B cell (primary cell): Measurements from ENCODE around the gene MAPT. TPM values are rescaled to one million over a fixed set of nuclear protein-coding genes. Genes with fewer than 3 reads are reported as not detected.

Source experiments
- ATAC-seq: fragments of 200-7000 bp; cut with Tn5 transposase; one replicate; pipeline ENCODE4 v1.10.0; 2021; ENCODE audit warnings: low read depth, mild to moderate bottlenecking, moderate number of reproducible peaks, moderate library complexity
- CTCF ChIA-PET: fragments of 350-600 bp; sonication (Branson Sonifier 250); formaldehyde crosslinking; loops from one replicate; lab custom pipeline; 2021; ENCODE audit warnings: antibody characterized with exemption, inconsistent platforms; lab: Charles Lee
- POLR2A ChIA-PET: fragments of 350-600 bp; sonication (Branson Sonifier 250); formaldehyde crosslinking; loops from one replicate; lab custom pipeline; 2021; ENCODE audit warnings: antibody characterized with exemption; lab: Charles Lee
- DNase-seq: peaks from one replicate; pipeline ENCODE4 v3.0.0; 2013
- H2AFZ ChIP-seq: 2 replicates; pipeline ENCODE4 v1.6.1; 2012; ENCODE audit warnings: mild to moderate bottlenecking, low read depth, low read length; ENCODE audit not compliant: insufficient read depth, poor library complexity, severe bottlenecking
- H3K27ac ChIP-seq, 2 donors: 1 replicate in 1 of 2; 2 replicates in 1 of 2; pipeline ENCODE4 v1.5.1; 2012 to 2013; ENCODE audit warnings: low read length in 2 of 2, mild to moderate bottlenecking in 2 of 2, moderate library complexity in 1 of 2
- H3K27me3 ChIP-seq, 4 experiments: fragments of 200-600 bp in 1 of 4; sonication (generic) in 1 of 4; replicated peaks in 1 of 4; 1 replicate in 2 of 4; 2 replicates in 2 of 4; pipeline versions ENCODE4 v1.6.1 to v1.7.0; 2013 to 2016; ENCODE audit warnings: low read length in 3 of 4, mild to moderate bottlenecking in 2 of 4, mixed read lengths in 1 of 4, moderate library complexity in 1 of 4; ENCODE audit not compliant: insufficient read depth in 4 of 4, control insufficient read depth in 3 of 4; ENCODE audit errors: control extremely low read depth in 1 of 4
- H3K36me3 ChIP-seq, 2 experiments: replicated peaks in 1 of 2; 1 replicate in 1 of 2; 2 replicates in 1 of 2; pipeline versions ENCODE4 v1.6.1 to v1.7.1; 2013; ENCODE audit warnings: low read length in 1 of 2; ENCODE audit not compliant: insufficient read depth in 2 of 2, control insufficient read depth in 1 of 2; ENCODE audit errors: control extremely low read depth in 1 of 2, extremely low read depth in 1 of 2
- H3K4me1 ChIP-seq, 2 donors: fragments of 200-600 bp in 1 of 2; sonication (generic) in 1 of 2; 1 replicate in 1 of 2; 2 replicates in 1 of 2; pipeline versions ENCODE4 v1.5.1 to v1.6.1; 2013 to 2017; ENCODE audit warnings: low read length in 2 of 2; ENCODE audit not compliant: control insufficient read depth in 2 of 2, insufficient read depth in 2 of 2
- H3K4me2 ChIP-seq: replicated peaks from 2 replicates; pipeline ENCODE3; 2012; ENCODE audit warnings: mild to moderate bottlenecking, low read depth, low read length; ENCODE audit not compliant: poor library complexity, severe bottlenecking
- H3K4me3 ChIP-seq, 5 experiments: fragments of 200-600 bp in 1 of 5; sonication (generic) in 1 of 5; 1 replicate in 3 of 5; 2 replicates in 2 of 5; pipeline versions ENCODE4 v1.5.1 to v1.7.0; 2011 to 2016; ENCODE audit warnings: low read length in 4 of 5, mild to moderate bottlenecking in 4 of 5, low read depth in 2 of 5, control low read depth in 1 of 5, moderate library complexity in 1 of 5; ENCODE audit not compliant: insufficient read depth in 1 of 5; ENCODE audit errors: control extremely low read depth in 1 of 5, extremely low read depth in 1 of 5
- H3K79me2 ChIP-seq: fragments of 200-600 bp; sonication (generic); one replicate; pipeline ENCODE4 v1.6.0; 2016; ENCODE audit warnings: low read length; ENCODE audit not compliant: control insufficient read depth, insufficient read depth
- H3K9ac ChIP-seq: fragments of 200-600 bp; sonication (generic); 2 replicates; pipeline ENCODE4 v1.6.1; 2017; ENCODE audit warnings: mild to moderate bottlenecking, low read length, moderate library complexity
- H3K9me3 ChIP-seq, 3 donors: one replicate each; pipeline versions ENCODE4 v1.6.1 to v1.7.1; 2013; ENCODE audit warnings: low read length in 2 of 3; ENCODE audit not compliant: control insufficient read depth in 2 of 3, insufficient read depth in 1 of 3; ENCODE audit errors: control extremely low read depth in 1 of 3
- H4K20me1 ChIP-seq: 2 replicates; pipeline ENCODE4 v1.6.0; 2012; ENCODE audit warnings: mild to moderate bottlenecking, low read length; ENCODE audit not compliant: insufficient read depth, control insufficient read depth, poor library complexity, severe bottlenecking
- H3K27ac Mint-ChIP-seq: one replicate; pipeline ENCODE4 v1.8.0; 2021; ENCODE audit warnings: mixed read lengths
- H3K27me3 Mint-ChIP-seq: one replicate; pipeline ENCODE4 v1.8.0; 2021; ENCODE audit warnings: mixed read lengths
- H3K4me1 Mint-ChIP-seq: one replicate; pipeline ENCODE4 v1.8.0; 2021; ENCODE audit warnings: mixed read lengths
- H3K4me3 Mint-ChIP-seq: one replicate; pipeline ENCODE4 v1.8.0; 2021; ENCODE audit warnings: mixed read lengths
- H3K9me3 Mint-ChIP-seq: one replicate; pipeline ENCODE4 v1.8.0; 2022; ENCODE audit warnings: mixed read lengths; ENCODE audit not compliant: insufficient read depth
- CTCF ChIP-seq: fragments of 200-600 bp; IDR thresholded peaks from one replicate; pipeline ENCODE4 v1.8.0; 2022; ENCODE audit warnings: antibody characterized with exemption, mild to moderate bottlenecking
- EZH2 ChIP-seq: IDR thresholded peaks from 2 replicates; pipeline ENCODE4 v1.6.1; 2012; ENCODE audit warnings: borderline replicate concordance, low read depth, mild to moderate bottlenecking, moderate library complexity, low read length; ENCODE audit not compliant: insufficient read depth, poor library complexity, severe bottlenecking
- WGBS: methylation state at CpG from one replicate; pipeline ENCODE4 v1.1.5; 2013; ENCODE audit warnings: missing lambda C conversion rate; ENCODE audit not compliant: insufficient coverage; 5-methylcytosine and 5-hydroxymethylcytosine counted together
- intact Hi-C: fragments of 100-400 bp; cut with micrococcal nuclease; formaldehyde crosslinking; loops from one replicate; pipeline ENCODE4 v1.10.0; 2022
- polyA plus RNA-seq: library from polyadenylated mRNA; depleted of rRNA; stranded (reverse); fragments of >200 nt; gene quantifications from 2 replicates; pipeline ENCODE4 v1.2.3, GENCODE V29; 2012
- total RNA-seq, 2 donors: library from RNA; stranded (reverse); fragments of 120-200 nt in 1 of 2; gene quantifications; 1 replicate in 1 of 2; 2 replicates in 1 of 2; pipeline versions ENCODE4 v1.2.3 to v1.2.4, GENCODE V29; 2013 to 2022

The MAPT gene
- total and polyA plus RNA-seq, 2 donors (not counting 1 experiment from before 2014, with no cell fraction given): 0.13 to 0.20 TPM

- H3K27me3 Mint-ChIP-seq: peaks cover 41% of the 10 kb centered on the region
- WGBS: 90% methylated on average over 7 of the region's 7 CpGs
- H3K9me3 Mint-ChIP-seq: peaks cover 8% of the 10 kb centered on the region
These were observed 22.7 kb downstream of the MAPT start for GRCh38 chr17:45917081-45917480.

DNA sequence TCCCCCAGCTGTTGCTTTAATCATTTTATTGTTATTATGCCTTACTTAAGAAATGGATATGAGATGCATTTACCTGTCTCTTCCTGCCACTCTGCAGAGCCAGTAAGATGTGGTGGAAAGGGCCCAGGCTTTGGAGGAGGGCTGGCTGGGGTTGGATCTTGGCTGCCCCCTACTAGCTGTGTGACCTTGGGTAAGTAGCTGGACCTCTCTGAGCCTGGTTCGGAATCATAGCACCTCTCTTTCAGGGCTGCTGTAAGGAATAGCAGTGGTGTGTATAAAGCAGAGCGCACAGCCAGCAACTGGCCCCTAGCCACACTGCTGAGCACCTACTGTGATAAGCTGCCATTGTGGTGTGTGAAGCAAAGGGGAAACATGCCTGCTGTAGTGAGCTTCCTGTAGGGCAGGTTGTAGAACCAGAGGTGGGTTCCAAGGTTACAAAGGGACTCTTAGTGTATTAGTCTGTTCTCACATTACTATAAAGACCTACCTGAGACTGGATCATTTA is 23.9 kb downstream of the MAPT start:
- H3K9me3 ChIP-seq: peaks cover 0 to 5% (median 0%) of the 10 kb centered on the region in 3 donors
- Mint-ChIP-seq H3K27me3 (peaks cover 35% of the 10 kb centered on the region), H3K4me1 (no peaks in the 10 kb centered on the region), H3K27ac (no peak overlapping the region), H3K9me3 (peaks cover 2% of the 10 kb centered on the region), H3K4me3 (no peak overlapping the region)
- intact Hi-C loops: no loop called here
- H3K4me2 ChIP-seq: no peak overlapping the region
- ChIA-PET POLR2A (no interaction called here), CTCF (no interaction called here)
- H3K36me3 ChIP-seq: no peaks in the 10 kb centered on the region
- no peak for DNase-seq
- H3K79me2 ChIP-seq: no peaks in the 10 kb centered on the region
- H3K4me1 ChIP-seq: peaks cover 0 to 4% of the 10 kb centered on the region in 2 donors
- no peak overlapping the region for H3K9ac ChIP-seq
- peaks cover 0 to 9% (median 2%) of the 10 kb centered on the region in 4 experiments for H3K27me3 ChIP-seq
- no peak for ATAC-seq
- no peak overlapping the region for H3K27ac ChIP-seq
- no peak overlapping the region for H2AFZ ChIP-seq
- 100% methylated on average over 2 of the region's 2 CpGs for WGBS
- no peaks in the 10 kb centered on the region for H4K20me1 ChIP-seq
- no peak overlapping the region for H3K4me3 ChIP-seq
- TF ChIP-seq CTCF: no peak
- no peak for TF ChIP-seq EZH2

More at GRCh38 chr17:45917081-45917480, 22.7 kb downstream of the MAPT start:
- ChIA-PET POLR2A (no interaction called here), CTCF (no interaction called here)
- Histone ChIP-seq H2AFZ (no peak overlapping the region), H3K4me3 (no peak overlapping the region), H3K9ac (no peak overlapping the region), H3K4me1 (peaks cover 0 to 4% of the 10 kb centered on the region in 2 donors), H4K20me1 (no peaks in the 10 kb centered on the region), H3K27me3 (peaks cover 0 to 9% (median 2%) of the 10 kb centered on the region in 4 experiments), H3K4me2 (no peak overlapping the region), H3K27ac (no peak overlapping the region), H3K36me3 (no peaks in the 10 kb centered on the region), H3K9me3 (peaks cover 0 to 9% (median 5%) of the 10 kb centered on the region in 3 donors), H3K79me2 (no peaks in the 10 kb centered on the region)
- ATAC-seq (no peak), DNase-seq (no peak)
- Mint-ChIP-seq H3K4me3 (no peak overlapping the region), H3K4me1 (no peaks in the 10 kb centered on the region), H3K27ac (no peak overlapping the region)
- TF ChIP-seq EZH2 (no peak), CTCF (no peak)
- intact Hi-C loops: no loop called here
